Measurements from ENCODE around the gene KCNJ4. TPM values are rescaled to one million over a fixed set of nuclear protein-coding genes. Genes with fewer than 3 reads are reported as not detected.

KCNJ4 gene
- total RNA-seq, 3 donors from 2014 or later (not counting 1 experiment from before 2014, with no cell fraction given): not detected

DNA sequence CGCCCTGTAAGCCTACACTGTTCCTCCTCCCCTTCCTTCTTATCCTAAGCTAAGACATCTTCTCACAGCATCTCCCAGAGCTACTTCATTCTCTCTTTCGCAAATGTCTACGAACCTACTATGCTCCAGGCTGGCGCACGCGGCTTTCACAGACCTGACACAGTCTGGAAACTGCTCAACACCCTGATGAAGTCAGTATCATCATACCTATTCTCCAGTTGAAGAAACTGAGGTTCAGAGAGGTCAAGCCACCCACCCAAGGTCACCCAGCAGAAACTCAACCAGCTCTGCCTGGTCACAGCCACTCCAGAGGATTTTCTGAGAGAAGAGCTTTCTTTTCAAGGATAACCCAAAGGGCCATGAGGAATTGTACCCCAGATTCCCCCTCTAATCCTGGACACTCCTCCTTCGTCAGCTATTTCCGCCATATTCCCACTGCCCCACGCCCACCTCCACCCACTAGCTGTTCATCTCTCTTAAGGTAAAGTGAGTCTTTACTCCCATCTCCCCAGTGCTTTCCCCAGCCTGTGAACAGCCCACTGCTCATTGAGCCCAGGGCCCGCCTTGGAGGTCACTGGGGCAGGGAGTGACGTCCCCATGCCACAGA is 1.8 kb downstream of the KCNJ4 start:
- Mint-ChIP-seq H3K4me3 (no peak overlapping the region), H3K27me3 (ENCODE audit: low read depth in 2 of 2) (peaks cover 49 to 53% of the 10 kb centered on the region in 2 donors)
- ATAC-seq: no peak

DNA sequence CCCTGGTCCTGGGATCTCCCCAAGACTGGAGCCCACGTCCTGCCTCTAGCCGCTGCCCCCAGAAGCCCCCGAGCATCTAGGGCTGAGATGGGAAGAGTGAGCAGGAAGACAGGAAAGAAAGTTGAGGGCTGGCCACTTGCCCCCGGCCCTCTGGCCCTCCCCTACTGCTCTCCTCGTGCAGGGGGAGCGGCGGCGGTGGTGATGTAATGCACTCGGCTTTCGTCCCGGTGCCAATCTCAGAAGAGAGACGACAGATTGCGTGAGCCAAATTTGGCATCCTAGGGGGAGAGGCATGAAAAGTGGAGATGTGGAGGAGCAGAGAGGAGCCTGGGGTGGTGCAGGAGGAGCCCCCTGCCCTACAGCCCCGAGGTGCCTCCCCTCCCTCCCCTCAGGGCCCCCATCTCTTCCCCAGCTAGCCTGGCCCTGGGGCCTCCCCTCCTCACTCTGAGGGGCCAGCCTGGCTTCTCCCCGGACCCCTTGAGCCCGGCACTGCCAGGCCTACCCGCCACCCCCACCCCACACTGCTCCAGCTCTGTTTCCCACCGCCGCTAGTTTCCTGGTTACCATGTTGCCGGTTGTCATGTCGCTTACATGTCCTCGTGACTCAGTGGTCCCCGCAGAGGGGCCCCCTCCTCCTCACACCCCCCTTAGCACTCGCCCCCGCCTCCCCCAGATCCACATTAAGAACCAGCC is 2.5 kb downstream of the KCNJ4 start:
- intact Hi-C loops (cut with micrococcal nuclease): no loop called here
- Histone ChIP-seq H3K4me1 (ENCODE audit: control insufficient read depth, insufficient read depth, low read length) (peaks cover 7% of the 10 kb centered on the region), H3K36me3 (ENCODE audit: control insufficient read depth, insufficient read depth, low read length) (no peaks in the 10 kb centered on the region), H3K9me3 (ENCODE audit: control insufficient read depth, insufficient read depth, low read length) (no peaks in the 10 kb centered on the region), H3K27me3 (ENCODE audit: control insufficient read depth, insufficient read depth, low read length) (peaks cover 27% of the 10 kb centered on the region), H3K4me3 (ENCODE audit: low read length) (no peak overlapping the region), H3K27ac (ENCODE audit: low read length) (no peak overlapping the region)
- TF ChIP-seq, protein P1, sequence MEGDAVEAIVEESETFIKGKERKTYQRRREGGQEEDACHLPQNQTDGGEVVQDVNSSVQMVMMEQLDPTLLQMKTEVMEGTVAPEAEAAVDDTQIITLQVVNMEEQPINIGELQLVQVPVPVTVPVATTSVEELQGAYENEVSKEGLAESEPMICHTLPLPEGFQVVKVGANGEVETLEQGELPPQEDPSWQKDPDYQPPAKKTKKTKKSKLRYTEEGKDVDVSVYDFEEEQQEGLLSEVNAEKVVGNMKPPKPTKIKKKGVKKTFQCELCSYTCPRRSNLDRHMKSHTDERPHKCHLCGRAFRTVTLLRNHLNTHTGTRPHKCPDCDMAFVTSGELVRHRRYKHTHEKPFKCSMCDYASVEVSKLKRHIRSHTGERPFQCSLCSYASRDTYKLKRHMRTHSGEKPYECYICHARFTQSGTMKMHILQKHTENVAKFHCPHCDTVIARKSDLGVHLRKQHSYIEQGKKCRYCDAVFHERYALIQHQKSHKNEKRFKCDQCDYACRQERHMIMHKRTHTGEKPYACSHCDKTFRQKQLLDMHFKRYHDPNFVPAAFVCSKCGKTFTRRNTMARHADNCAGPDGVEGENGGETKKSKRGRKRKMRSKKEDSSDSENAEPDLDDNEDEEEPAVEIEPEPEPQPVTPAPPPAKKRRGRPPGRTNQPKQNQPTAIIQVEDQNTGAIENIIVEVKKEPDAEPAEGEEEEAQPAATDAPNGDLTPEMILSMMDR (IDR thresholded peaks at IDR 0.05): no peak
- Mint-ChIP-seq H3K36me3 (no peaks in the 10 kb centered on the region), H3K27ac (no peak overlapping the region), H3K4me1 (peaks cover 4 to 10% of the 10 kb centered on the region in 2 donors), H3K4me3 (no peak overlapping the region), H3K27me3 (ENCODE audit: low read depth in 2 of 2) (peaks cover 44 to 47% of the 10 kb centered on the region in 2 donors), H3K9me3 (no peaks in the 10 kb centered on the region)
- WGBS (ENCODE audit: insufficient coverage): 71% methylated on average over 25 of the region's 25 CpGs
- DNase-seq (no peak), ATAC-seq (no peak)

More for the DNA sequence above, 1.8 kb downstream of the KCNJ4 start:
- no peak overlapping the region for H3K27ac ChIP-seq (ENCODE audit: low read length)
- no peaks in the 10 kb centered on the region for H3K36me3 ChIP-seq (ENCODE audit: control insufficient read depth, insufficient read depth, low read length)
- DNase-seq: no peak
- no peaks in the 10 kb centered on the region for H3K9me3 ChIP-seq (ENCODE audit: control insufficient read depth, insufficient read depth, low read length)
- TF ChIP-seq, protein P1 (IDR thresholded peaks at IDR 0.05): no peak
- no peak overlapping the region for H3K4me3 ChIP-seq (ENCODE audit: low read length)
- intact Hi-C loops (cut with micrococcal nuclease): no loop called here
- Mint-ChIP-seq H3K27ac (no peak overlapping the region), H3K36me3 (no peaks in the 10 kb centered on the region), H3K9me3 (no peaks in the 10 kb centered on the region), H3K4me1 (peaks cover 4 to 10% of the 10 kb centered on the region in 2 donors)
- peaks cover 27% of the 10 kb centered on the region for H3K27me3 ChIP-seq (ENCODE audit: control insufficient read depth, insufficient read depth, low read length)
- 91% methylated on average over 11 of the region's 11 CpGs for WGBS (ENCODE audit: insufficient coverage)
- peaks cover 7% of the 10 kb centered on the region for H3K4me1 ChIP-seq (ENCODE audit: control insufficient read depth, insufficient read depth, low read length)

DNA sequence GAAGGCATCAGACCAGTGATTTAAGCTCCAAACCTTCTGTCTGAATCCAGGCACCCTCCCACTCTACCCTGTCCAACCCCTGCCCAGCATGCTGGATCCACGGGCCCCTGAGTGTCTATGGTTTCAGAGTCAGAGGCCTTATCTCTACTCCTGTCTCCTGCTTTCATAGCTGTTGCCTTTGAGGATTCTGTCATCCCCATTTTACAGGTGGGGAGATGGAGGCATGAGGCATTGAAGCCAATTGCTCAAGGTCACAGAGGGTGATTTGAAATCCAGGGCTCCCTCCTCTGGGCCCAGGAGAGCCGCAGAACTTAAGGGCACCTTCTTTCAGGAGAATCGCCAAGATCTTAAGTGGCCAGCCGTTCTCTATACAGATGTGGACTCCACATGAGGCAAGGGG is 3.1 kb downstream of the KCNJ4 start:
- no peak overlapping the region for H3K27ac Mint-ChIP-seq
- no peak for DNase-seq
- no peaks in the 10 kb centered on the region for H3K9me3 Mint-ChIP-seq
- H3K4me1 Mint-ChIP-seq: peaks cover 4 to 7% of the 10 kb centered on the region in 2 donors
- intact Hi-C loops (cut with micrococcal nuclease): no loop called here
- no peaks in the 10 kb centered on the region for H3K36me3 ChIP-seq (ENCODE audit: control insufficient read depth, insufficient read depth, low read length)
- peaks cover 22% of the 10 kb centered on the region for H3K27me3 ChIP-seq (ENCODE audit: control insufficient read depth, insufficient read depth, low read length)
- H3K4me3 Mint-ChIP-seq: no peak overlapping the region
- TF ChIP-seq, protein P1 (IDR thresholded peaks at IDR 0.05): no peak
- peaks cover 7% of the 10 kb centered on the region for H3K4me1 ChIP-seq (ENCODE audit: control insufficient read depth, insufficient read depth, low read length)
- no peak overlapping the region for H3K27ac ChIP-seq (ENCODE audit: low read length)
- H3K27me3 Mint-ChIP-seq (ENCODE audit: low read depth in 2 of 2): peaks cover 37 to 40% of the 10 kb centered on the region in 2 donors
- no peaks in the 10 kb centered on the region for H3K36me3 Mint-ChIP-seq
- WGBS (ENCODE audit: insufficient coverage): 82% methylated on average over 4 of the region's 4 CpGs
- no peak overlapping the region for H3K4me3 ChIP-seq (ENCODE audit: low read length)
- no peaks in the 10 kb centered on the region for H3K9me3 ChIP-seq (ENCODE audit: control insufficient read depth, insufficient read depth, low read length)
- no peak for ATAC-seq
